ENCODE measurements around the gene PDE7B.
A peak's percentile ranks its signal among the peaks of the same experiment; 100 is the strongest.

The PDE7B gene

DNA sequence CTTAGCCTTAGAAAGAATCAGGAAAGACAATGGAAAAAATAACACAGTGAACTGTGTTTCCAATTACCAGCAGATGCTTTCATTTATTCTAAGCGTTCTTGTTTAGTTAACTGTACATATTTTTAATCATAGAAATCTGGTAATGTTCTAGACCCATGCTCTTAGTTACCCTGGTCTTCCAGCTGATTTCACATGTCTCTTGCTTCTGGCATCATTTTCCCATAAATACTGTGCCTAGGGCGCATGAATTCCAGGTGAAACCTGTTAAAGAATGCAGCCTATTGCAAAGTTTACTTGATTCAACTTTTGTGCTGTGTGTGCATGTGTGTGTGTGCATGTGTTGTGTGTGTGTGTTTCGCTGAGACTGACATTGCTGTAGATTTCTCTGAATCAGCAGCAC is 178.6 kb downstream of the PDE7B start:
- no peaks in the 10 kb centered on the region for H3K9me2 ChIP-seq (replicated peaks; ENCODE audit: low read depth, low read length)
- H4K20me1 ChIP-seq (ENCODE audit: insufficient read depth, low read length, poor library complexity, severe bottlenecking) = no peaks in the 10 kb centered on the region
- H3K4me2 ChIP-seq (ENCODE audit: low read depth, low read length, poor library complexity, severe bottlenecking) = no peak overlapping the region
- no peak overlapping the region for H3K9ac ChIP-seq (ENCODE audit: low read depth, low read length, poor library complexity, severe bottlenecking)
- no peak overlapping the region for H3K4me3 ChIP-seq (ENCODE audit: low read length, poor library complexity, severe bottlenecking)
- H2AFZ ChIP-seq (ENCODE audit: low read length) = no peak overlapping the region
- H3K9me3 ChIP-seq (ENCODE audit: insufficient read depth, low read depth, low read length) = no peaks in the 10 kb centered on the region
- H3F3A ChIP-seq (ENCODE audit: low read depth) = no peaks in the 10 kb centered on the region
- no peaks in the 10 kb centered on the region for H3K27me3 ChIP-seq (ENCODE audit: insufficient read depth, low read length, poor library complexity, severe bottlenecking)
- no peaks in the 10 kb centered on the region for H3K4me1 ChIP-seq (ENCODE audit: insufficient read depth, low read length, poor library complexity, severe bottlenecking)
- no peak for TF ChIP-seq EZH2phosphoT487 (IDR thresholded peaks at IDR 0.05; ENCODE audit: borderline replicate concordance)
- no peaks in the 10 kb centered on the region for H3K79me2 ChIP-seq (ENCODE audit: insufficient read depth, low read length)
- H3K36me3 ChIP-seq (ENCODE audit: insufficient read depth, low read length) = no peaks in the 10 kb centered on the region

DNA sequence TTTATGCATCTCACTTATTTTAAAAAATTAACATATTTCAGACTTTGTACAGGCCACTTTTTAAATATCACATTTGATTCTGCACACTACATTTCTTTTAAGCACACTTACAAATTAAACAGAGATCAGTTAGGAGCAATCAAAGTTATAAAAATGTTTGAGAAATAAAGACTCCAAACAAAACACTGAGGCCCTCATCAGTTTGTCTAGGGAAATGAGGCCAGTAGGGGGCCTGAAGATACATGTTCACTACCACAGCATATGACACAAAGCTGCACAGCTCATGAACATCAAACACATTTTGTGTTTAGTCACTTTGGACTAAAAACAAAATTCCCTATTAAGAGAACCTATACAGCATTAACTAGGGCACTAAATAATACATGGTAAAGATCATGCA is 180.5 kb downstream of the PDE7B start:
- H3K79me2 ChIP-seq (ENCODE audit: insufficient read depth, low read length) = no peaks in the 10 kb centered on the region
- H3K27me3 ChIP-seq (ENCODE audit: insufficient read depth, low read length, poor library complexity, severe bottlenecking) = no peaks in the 10 kb centered on the region
- TF ChIP-seq, protein P1, sequence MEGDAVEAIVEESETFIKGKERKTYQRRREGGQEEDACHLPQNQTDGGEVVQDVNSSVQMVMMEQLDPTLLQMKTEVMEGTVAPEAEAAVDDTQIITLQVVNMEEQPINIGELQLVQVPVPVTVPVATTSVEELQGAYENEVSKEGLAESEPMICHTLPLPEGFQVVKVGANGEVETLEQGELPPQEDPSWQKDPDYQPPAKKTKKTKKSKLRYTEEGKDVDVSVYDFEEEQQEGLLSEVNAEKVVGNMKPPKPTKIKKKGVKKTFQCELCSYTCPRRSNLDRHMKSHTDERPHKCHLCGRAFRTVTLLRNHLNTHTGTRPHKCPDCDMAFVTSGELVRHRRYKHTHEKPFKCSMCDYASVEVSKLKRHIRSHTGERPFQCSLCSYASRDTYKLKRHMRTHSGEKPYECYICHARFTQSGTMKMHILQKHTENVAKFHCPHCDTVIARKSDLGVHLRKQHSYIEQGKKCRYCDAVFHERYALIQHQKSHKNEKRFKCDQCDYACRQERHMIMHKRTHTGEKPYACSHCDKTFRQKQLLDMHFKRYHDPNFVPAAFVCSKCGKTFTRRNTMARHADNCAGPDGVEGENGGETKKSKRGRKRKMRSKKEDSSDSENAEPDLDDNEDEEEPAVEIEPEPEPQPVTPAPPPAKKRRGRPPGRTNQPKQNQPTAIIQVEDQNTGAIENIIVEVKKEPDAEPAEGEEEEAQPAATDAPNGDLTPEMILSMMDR (conservative IDR thresholded peaks at IDR 0.05; ENCODE audit: low read length) = peak; percentile 67
- no peak for TF ChIP-seq EZH2phosphoT487 (IDR thresholded peaks at IDR 0.05; ENCODE audit: borderline replicate concordance)
- no peaks in the 10 kb centered on the region for H3F3A ChIP-seq (ENCODE audit: low read depth)
- no peaks in the 10 kb centered on the region for H3K4me1 ChIP-seq (ENCODE audit: insufficient read depth, low read length, poor library complexity, severe bottlenecking)
- H3K9me2 ChIP-seq (replicated peaks; ENCODE audit: low read depth, low read length) = no peaks in the 10 kb centered on the region
- no peak overlapping the region for H3K9ac ChIP-seq (ENCODE audit: low read depth, low read length, poor library complexity, severe bottlenecking)
- no peak overlapping the region for H3K4me2 ChIP-seq (ENCODE audit: low read depth, low read length, poor library complexity, severe bottlenecking)
- no peaks in the 10 kb centered on the region for H3K36me3 ChIP-seq (ENCODE audit: insufficient read depth, low read length)
- no peaks in the 10 kb centered on the region for H3K9me3 ChIP-seq (ENCODE audit: insufficient read depth, low read depth, low read length)
- H4K20me1 ChIP-seq (ENCODE audit: insufficient read depth, low read length, poor library complexity, severe bottlenecking) = no peaks in the 10 kb centered on the region
- no peak overlapping the region for H3K4me3 ChIP-seq (ENCODE audit: low read length, poor library complexity, severe bottlenecking)
- no peak overlapping the region for H2AFZ ChIP-seq (ENCODE audit: low read length)

DNA sequence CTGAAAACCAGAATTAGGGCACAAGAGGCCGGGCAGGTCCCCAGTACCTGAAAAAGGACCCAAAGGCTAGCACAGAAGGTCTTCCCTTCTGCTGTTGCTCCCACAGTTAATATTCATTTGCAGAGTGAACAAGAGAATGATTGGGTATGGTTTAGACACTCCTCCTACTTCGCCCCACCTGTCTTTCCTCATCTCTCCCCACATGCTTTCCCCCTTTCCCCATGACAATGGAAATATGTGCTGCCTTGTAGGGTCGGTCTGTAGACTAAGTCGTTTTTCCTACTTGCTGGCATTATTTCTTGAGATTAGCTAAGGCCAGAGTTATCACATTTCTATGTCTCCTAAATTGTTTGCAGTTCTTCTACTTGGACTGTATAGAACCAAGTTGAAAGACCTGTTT is 181.9 kb downstream of the PDE7B start:
- Histone ChIP-seq H3K27me3 (ENCODE audit: insufficient read depth, low read length, poor library complexity, severe bottlenecking) (no peaks in the 10 kb centered on the region), H3K9me2 (replicated peaks; ENCODE audit: low read depth, low read length) (no peaks in the 10 kb centered on the region), H3K36me3 (ENCODE audit: insufficient read depth, low read length) (no peaks in the 10 kb centered on the region), H3K4me3 (ENCODE audit: low read length, poor library complexity, severe bottlenecking) (no peak overlapping the region), H3K4me2 (ENCODE audit: low read depth, low read length, poor library complexity, severe bottlenecking) (no peak overlapping the region), H4K20me1 (ENCODE audit: insufficient read depth, low read length, poor library complexity, severe bottlenecking) (no peaks in the 10 kb centered on the region), H3F3A (ENCODE audit: low read depth) (no peaks in the 10 kb centered on the region), H3K9me3 (ENCODE audit: insufficient read depth, low read depth, low read length) (no peaks in the 10 kb centered on the region), H3K79me2 (ENCODE audit: insufficient read depth, low read length) (no peaks in the 10 kb centered on the region), H2AFZ (ENCODE audit: low read length) (no peak overlapping the region), H3K4me1 (ENCODE audit: insufficient read depth, low read length, poor library complexity, severe bottlenecking) (no peaks in the 10 kb centered on the region), H3K9ac (ENCODE audit: low read depth, low read length, poor library complexity, severe bottlenecking) (no peak overlapping the region)
- TF ChIP-seq EZH2phosphoT487 (IDR thresholded peaks at IDR 0.05; ENCODE audit: borderline replicate concordance) = no peak
- TF ChIP-seq, protein P1 (conservative IDR thresholded peaks at IDR 0.05; ENCODE audit: low read length) = no peak

DNA sequence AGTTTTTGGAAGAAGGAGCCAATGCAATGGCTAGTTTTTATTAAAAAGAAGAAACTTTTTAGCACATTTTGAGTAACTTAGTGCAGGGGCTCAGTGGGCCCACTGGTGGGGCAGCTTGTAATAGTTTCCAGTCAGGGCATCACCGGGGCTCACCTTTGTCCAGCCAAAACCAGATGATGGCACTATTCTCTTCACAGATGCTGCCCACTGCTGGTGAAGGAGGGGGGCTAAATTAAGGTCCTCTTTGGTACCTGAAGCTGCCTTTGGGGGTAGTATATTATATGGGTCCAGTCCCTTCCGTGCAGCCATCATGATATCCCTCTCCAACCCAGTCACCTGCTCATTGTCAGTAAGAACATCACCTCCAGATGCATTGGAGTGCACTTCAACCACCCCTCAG is 182.9 kb downstream of the PDE7B start:
- Histone ChIP-seq H3F3A (ENCODE audit: low read depth) (no peaks in the 10 kb centered on the region), H3K4me2 (ENCODE audit: low read depth, low read length, poor library complexity, severe bottlenecking) (no peak overlapping the region), H2AFZ (ENCODE audit: low read length) (no peak overlapping the region), H4K20me1 (ENCODE audit: insufficient read depth, low read length, poor library complexity, severe bottlenecking) (no peaks in the 10 kb centered on the region), H3K4me3 (ENCODE audit: low read length, poor library complexity, severe bottlenecking) (no peak overlapping the region), H3K9me2 (replicated peaks; ENCODE audit: low read depth, low read length) (no peaks in the 10 kb centered on the region), H3K79me2 (ENCODE audit: insufficient read depth, low read length) (no peaks in the 10 kb centered on the region), H3K9me3 (ENCODE audit: insufficient read depth, low read depth, low read length) (no peaks in the 10 kb centered on the region), H3K9ac (ENCODE audit: low read depth, low read length, poor library complexity, severe bottlenecking) (no peak overlapping the region), H3K36me3 (ENCODE audit: insufficient read depth, low read length) (no peaks in the 10 kb centered on the region), H3K4me1 (ENCODE audit: insufficient read depth, low read length, poor library complexity, severe bottlenecking) (no peaks in the 10 kb centered on the region), H3K27me3 (ENCODE audit: insufficient read depth, low read length, poor library complexity, severe bottlenecking) (no peaks in the 10 kb centered on the region)
- TF ChIP-seq, protein P1 (conservative IDR thresholded peaks at IDR 0.05; ENCODE audit: low read length) = peak; percentile 19; the same call in 1 of the 2 replicates
- no peak for TF ChIP-seq EZH2phosphoT487 (IDR thresholded peaks at IDR 0.05; ENCODE audit: borderline replicate concordance)
